Prostate gland (tissue), 2 donors: Measurements from ENCODE around the gene MYH1.

Experiments used
- POLR2A ChIP-seq: fragments of 450-650 bp; IDR thresholded peaks from one replicate; pipeline ENCODE4 v1.6.1; 2016; ENCODE audit warnings: antibody characterized with exemption, mild to moderate bottlenecking
- POLR2AphosphoS5 ChIP-seq: sonication (generic); formaldehyde crosslinking; IDR thresholded peaks from one replicate; pipeline ENCODE4 v1.6.1; 2017; ENCODE audit warnings: antibody characterized with exemption
- TF ChIP-seq, protein P1 (sequence below), 4 experiments: fragments of 200-600 bp in 2 of 4; fragments of 450-650 bp in 2 of 4; sonication (generic) in 2 of 4; IDR thresholded peaks; 1 replicate in 3 of 4; 2 replicates in 1 of 4; pipeline ENCODE4 v1.5.1; 2016 to 2019; ENCODE audit warnings: antibody characterized with exemption in 4 of 4, mild to moderate bottlenecking in 2 of 4, moderate library complexity in 2 of 4

DNA sequence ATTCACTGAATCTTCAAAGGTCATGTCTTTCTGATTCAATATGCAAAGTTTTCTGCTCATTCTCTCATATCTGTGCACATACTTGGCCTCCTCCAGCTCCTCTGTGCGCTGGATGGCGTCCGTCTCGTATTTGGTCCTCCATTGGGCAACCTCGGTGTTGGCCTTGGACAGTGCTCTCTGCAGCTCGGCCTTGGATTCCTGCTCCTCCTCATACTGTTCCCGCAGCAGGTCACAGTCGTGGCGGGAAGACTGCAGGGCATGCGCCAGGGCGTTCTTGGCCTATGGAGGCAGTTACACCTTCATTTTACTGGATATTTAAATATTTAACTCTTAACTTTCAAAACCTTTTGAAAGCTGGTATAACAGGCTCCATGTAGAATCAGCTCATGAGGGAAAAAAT is 8.2 kb upstream of the MYH1 start:
- TF ChIP-seq, protein P1, sequence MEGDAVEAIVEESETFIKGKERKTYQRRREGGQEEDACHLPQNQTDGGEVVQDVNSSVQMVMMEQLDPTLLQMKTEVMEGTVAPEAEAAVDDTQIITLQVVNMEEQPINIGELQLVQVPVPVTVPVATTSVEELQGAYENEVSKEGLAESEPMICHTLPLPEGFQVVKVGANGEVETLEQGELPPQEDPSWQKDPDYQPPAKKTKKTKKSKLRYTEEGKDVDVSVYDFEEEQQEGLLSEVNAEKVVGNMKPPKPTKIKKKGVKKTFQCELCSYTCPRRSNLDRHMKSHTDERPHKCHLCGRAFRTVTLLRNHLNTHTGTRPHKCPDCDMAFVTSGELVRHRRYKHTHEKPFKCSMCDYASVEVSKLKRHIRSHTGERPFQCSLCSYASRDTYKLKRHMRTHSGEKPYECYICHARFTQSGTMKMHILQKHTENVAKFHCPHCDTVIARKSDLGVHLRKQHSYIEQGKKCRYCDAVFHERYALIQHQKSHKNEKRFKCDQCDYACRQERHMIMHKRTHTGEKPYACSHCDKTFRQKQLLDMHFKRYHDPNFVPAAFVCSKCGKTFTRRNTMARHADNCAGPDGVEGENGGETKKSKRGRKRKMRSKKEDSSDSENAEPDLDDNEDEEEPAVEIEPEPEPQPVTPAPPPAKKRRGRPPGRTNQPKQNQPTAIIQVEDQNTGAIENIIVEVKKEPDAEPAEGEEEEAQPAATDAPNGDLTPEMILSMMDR (IDR thresholded peaks at IDR 0.05): no peak
- TF ChIP-seq POLR2AphosphoS5: no peak
- TF ChIP-seq POLR2A: no peak
